Thoracic aorta (tissue), 2 donors: ENCODE data around the gene DPH3. TPM values are rescaled to one million over a fixed set of nuclear protein-coding genes. Genes with fewer than 3 reads are reported as not detected.

Source experiments
- ATAC-seq: fragments of 150-250 bp; one replicate; pipeline ENCODE4 v1.8.0; 2017; ENCODE audit warnings: low read depth; ENCODE audit not compliant: insufficient number of reproducible peaks, low FRiP score
- DNase-seq: peaks from one replicate; pipeline ENCODE4 v3.0.0-alpha.2; 2020; ENCODE audit warnings: low spot score
- H3K27ac ChIP-seq, 2 donors: fragments of 200-600 bp; sonication (generic); 1 replicate in 1 of 2; 2 replicates in 1 of 2; pipeline ENCODE4 v1.5.1; 2016; ENCODE audit warnings: mild to moderate bottlenecking in 2 of 2, moderate library complexity in 2 of 2
- H3K27me3 ChIP-seq: fragments of 200-600 bp; sonication (generic); replicated peaks from 2 replicates; pipeline ENCODE4 v1.6.0; 2016; ENCODE audit warnings: mild to moderate bottlenecking; ENCODE audit not compliant: insufficient read depth
- H3K36me3 ChIP-seq: fragments of 200-600 bp; sonication (generic); one replicate; pipeline ENCODE4 v1.5.1; 2016
- H3K4me1 ChIP-seq, 2 donors: fragments of 200-600 bp; sonication (generic); 1 replicate in 1 of 2; 2 replicates in 1 of 2; pipeline versions ENCODE4 v1.5.1 to v1.6.0; 2016; ENCODE audit warnings: low read depth in 2 of 2, mild to moderate bottlenecking in 1 of 2; ENCODE audit not compliant: control insufficient read depth in 1 of 2
- H3K4me3 ChIP-seq: fragments of 200-600 bp; sonication (generic); 2 replicates; pipeline ENCODE4 v1.5.1; 2016; ENCODE audit warnings: mild to moderate bottlenecking
- H3K9me3 ChIP-seq: fragments of 200-600 bp; sonication (generic); 2 replicates; pipeline ENCODE4 v1.5.1; 2016
- CTCF ChIP-seq: fragments of 200-600 bp; sonication (generic); IDR thresholded peaks from one replicate; pipeline ENCODE4 v1.5.1; 2019; ENCODE audit warnings: antibody characterized with exemption
- total RNA-seq, 2 donors: library from RNA; depleted of rRNA; stranded (reverse); fragments of >200 nt; gene quantifications; one replicate each; pipeline versions ENCODE4 v1.1.0 to v1.2.3, GENCODE V29; 2016

DPH3 gene
- total RNA-seq, 2 donors from 2014 or later: 14.4 to 29.3 TPM

GRCh38 chr3:16284633-16285032, 19.9 kb upstream of the DPH3 start:
- TF ChIP-seq CTCF: no peak
- ATAC-seq (no peak), DNase-seq (no peak)
- Histone ChIP-seq H3K4me1 (peaks cover 0 to 14% of the 10 kb centered on the region in 2 donors), H3K27me3 (no peaks in the 10 kb centered on the region), H3K9me3 (no peaks in the 10 kb centered on the region), H3K36me3 (no peaks in the 10 kb centered on the region), H3K27ac (no peak overlapping the region), H3K4me3 (no peak overlapping the region)

GRCh38 chr3:16280671-16281070, 15.9 kb upstream of the DPH3 start:
- no peak for TF ChIP-seq CTCF
- H3K27me3 ChIP-seq: no peaks in the 10 kb centered on the region
- H3K27ac ChIP-seq: no peak overlapping the region
- H3K4me1 ChIP-seq: no peaks in the 10 kb centered on the region
- H3K36me3 ChIP-seq: no peaks in the 10 kb centered on the region
- DNase-seq (no peak), ATAC-seq (no peak)
- no peak overlapping the region for H3K4me3 ChIP-seq
- H3K9me3 ChIP-seq: no peaks in the 10 kb centered on the region

GRCh38 chr3:16279010-16279801, 14.5 kb upstream of the DPH3 start:
- TF ChIP-seq CTCF: no peak
- no peaks in the 10 kb centered on the region for H3K9me3 ChIP-seq
- no peak for DNase-seq
- ATAC-seq: no peak
- no peak overlapping the region for H3K4me3 ChIP-seq
- H3K4me1 ChIP-seq: no peaks in the 10 kb centered on the region
- H3K27me3 ChIP-seq: no peaks in the 10 kb centered on the region
- no peak overlapping the region for H3K27ac ChIP-seq
- H3K36me3 ChIP-seq: no peaks in the 10 kb centered on the region

- Histone ChIP-seq H3K36me3 (peaks cover 3% of the 10 kb centered on the region), H3K27me3 (no peaks in the 10 kb centered on the region), H3K4me1 (no peaks in the 10 kb centered on the region), H3K27ac (no peak overlapping the region), H3K4me3 (no peak overlapping the region), H3K9me3 (no peaks in the 10 kb centered on the region)
- DNase-seq: no peak
- TF ChIP-seq CTCF: no peak
- ATAC-seq: no peak
These were observed 12.7 kb upstream of the DPH3 start for GRCh38 chr3:16277471-16277870.

GRCh38 chr3:16273867-16274266, 9.1 kb upstream of the DPH3 start:
- peaks cover 3% of the 10 kb centered on the region for H3K36me3 ChIP-seq
- no peak for TF ChIP-seq CTCF
- ATAC-seq: no peak

More at GRCh38 chr3:16273867-16274266, 9.1 kb upstream of the DPH3 start:
- Histone ChIP-seq H3K4me1 (no peaks in the 10 kb centered on the region), H3K27ac (no peak overlapping the region), H3K9me3 (no peaks in the 10 kb centered on the region), H3K4me3 (no peak overlapping the region), H3K27me3 (no peaks in the 10 kb centered on the region)
- DNase-seq: no peak
